Epithelial cell of proximal tubule (primary cell): ENCODE results near the gene FAM3D. TPM values are rescaled to one million over a fixed set of nuclear protein-coding genes. Genes with fewer than 3 reads are reported as not detected.

ENCODE experiments used
- DNase-seq: peaks from one replicate; pipeline ENCODE4 v3.0.0-alpha.2; 2011; ENCODE audit warnings: low read depth
- H3K4me3 ChIP-seq: 2 replicates; pipeline ENCODE4 v1.5.1; 2011; ENCODE audit warnings: low read depth, mild to moderate bottlenecking, low read length
- CTCF ChIP-seq: conservative IDR thresholded peaks from 2 replicates; pipeline ENCODE4 v1.5.1; 2012; ENCODE audit warnings: low read depth, mild to moderate bottlenecking, low read length
- total RNA-seq: library from RNA; depleted of rRNA; stranded (reverse); fragments of >200 nt; gene quantifications from 2 replicates; pipeline ENCODE4 v1.2.3, GENCODE V29; 2015

Gene FAM3D
- total RNA-seq, 1 donor from 2014 or later = not detected

GRCh38 chr3:58672451-58672850 is 5.9 kb upstream of the FAM3D start:
- no peak for TF ChIP-seq CTCF
- DNase-seq = no peak
- no peak overlapping the region for H3K4me3 ChIP-seq

- no peak for DNase-seq
- H3K4me3 ChIP-seq = no peak overlapping the region
- TF ChIP-seq CTCF = no peak
Measured at GRCh38 chr3:58670506-58671135, 4.0 kb upstream of the FAM3D start.

GRCh38 chr3:58668247-58668646 is 1.7 kb upstream of the FAM3D start:
- no peak for DNase-seq
- no peak for TF ChIP-seq CTCF
- H3K4me3 ChIP-seq = no peak overlapping the region

- DNase-seq = no peak
- no peak for TF ChIP-seq CTCF
- no peak overlapping the region for H3K4me3 ChIP-seq
Measured at GRCh38 chr3:58667704-58668103, 1.1 kb upstream of the FAM3D start.

GRCh38 chr3:58667229-58667628 is 655 bp upstream of the FAM3D start:
- TF ChIP-seq CTCF = no peak
- no peak for DNase-seq
- no peak overlapping the region for H3K4me3 ChIP-seq

- H3K4me3 ChIP-seq = no peak overlapping the region
- TF ChIP-seq CTCF = no peak
- DNase-seq = peak; percentile 80
Measured at GRCh38 chr3:58665405-58665804, 1.2 kb downstream of the FAM3D start.

- TF ChIP-seq CTCF = no peak
- no peak overlapping the region for H3K4me3 ChIP-seq
- DNase-seq = no peak
Measured at GRCh38 chr3:58664611-58665010, 2.0 kb downstream of the FAM3D start.
